GM19351 (cell line): ENCODE data around the gene PRSS21.

ENCODE experiments used
- ATAC-seq: cut with Tn5 transposase; IDR thresholded peaks from one replicate; pipeline ENCODE4 v1.9.1; 2021; ENCODE audit warnings: mild to moderate bottlenecking, moderate library complexity; ENCODE audit not compliant: unreplicated experiment

The PRSS21 gene

DNA sequence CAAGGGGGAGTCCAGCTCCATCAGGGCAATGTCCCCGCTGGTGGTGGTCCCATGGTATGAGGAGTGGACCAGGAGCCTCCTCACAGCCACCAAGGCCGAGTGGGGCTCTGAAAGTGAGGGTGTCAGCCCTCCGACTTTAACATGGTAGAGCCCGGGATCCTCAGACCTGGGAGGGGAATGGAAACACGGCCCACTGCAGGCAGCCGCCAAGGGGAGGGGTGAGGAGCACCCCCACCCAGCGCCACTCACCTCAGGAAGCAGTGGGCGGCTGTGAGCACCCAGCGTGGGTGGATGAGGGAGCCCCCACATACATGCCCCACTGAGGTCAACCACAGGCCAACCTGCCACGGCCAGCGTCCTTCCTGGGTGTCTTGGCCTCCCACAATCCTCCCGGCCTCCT is 23.9 kb downstream of the PRSS21 start:
- ATAC-seq: no peak

DNA sequence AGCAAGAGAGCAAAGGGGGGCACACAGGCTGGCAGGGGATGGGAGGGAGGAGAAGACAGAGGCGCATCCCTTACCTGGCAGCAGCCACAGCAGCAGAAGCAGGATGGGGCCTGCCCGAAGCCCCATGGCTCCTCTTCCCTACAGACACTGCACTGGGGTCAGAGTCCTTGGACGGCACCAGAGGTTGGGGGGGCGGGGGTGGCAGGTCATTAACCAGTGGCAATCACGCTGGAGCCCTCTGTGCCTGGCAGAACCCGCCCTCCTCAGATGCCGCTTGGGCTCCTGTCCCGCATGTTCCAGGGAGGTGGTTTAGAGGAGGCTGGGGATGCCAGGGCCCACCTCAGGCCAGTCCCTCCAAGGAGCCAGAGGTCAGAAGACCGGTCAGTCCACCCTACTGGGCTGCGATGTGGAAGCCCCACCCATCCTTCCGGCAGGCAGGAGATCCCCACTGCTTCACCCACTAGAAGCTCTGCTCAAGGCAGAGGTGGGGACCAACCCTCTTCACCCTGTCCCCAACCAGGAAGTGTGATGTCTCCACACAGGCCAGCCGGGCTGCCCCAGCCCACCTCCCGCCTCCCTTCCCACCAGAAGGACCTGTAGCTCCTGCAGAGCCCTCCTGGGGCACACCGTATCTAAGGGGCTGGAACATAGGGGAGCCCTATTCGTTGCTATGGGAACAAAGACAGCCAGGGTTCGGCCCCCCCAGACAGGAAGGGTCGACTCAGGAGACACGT is 24.7 kb downstream of the PRSS21 start:
- ATAC-seq: no peak

DNA sequence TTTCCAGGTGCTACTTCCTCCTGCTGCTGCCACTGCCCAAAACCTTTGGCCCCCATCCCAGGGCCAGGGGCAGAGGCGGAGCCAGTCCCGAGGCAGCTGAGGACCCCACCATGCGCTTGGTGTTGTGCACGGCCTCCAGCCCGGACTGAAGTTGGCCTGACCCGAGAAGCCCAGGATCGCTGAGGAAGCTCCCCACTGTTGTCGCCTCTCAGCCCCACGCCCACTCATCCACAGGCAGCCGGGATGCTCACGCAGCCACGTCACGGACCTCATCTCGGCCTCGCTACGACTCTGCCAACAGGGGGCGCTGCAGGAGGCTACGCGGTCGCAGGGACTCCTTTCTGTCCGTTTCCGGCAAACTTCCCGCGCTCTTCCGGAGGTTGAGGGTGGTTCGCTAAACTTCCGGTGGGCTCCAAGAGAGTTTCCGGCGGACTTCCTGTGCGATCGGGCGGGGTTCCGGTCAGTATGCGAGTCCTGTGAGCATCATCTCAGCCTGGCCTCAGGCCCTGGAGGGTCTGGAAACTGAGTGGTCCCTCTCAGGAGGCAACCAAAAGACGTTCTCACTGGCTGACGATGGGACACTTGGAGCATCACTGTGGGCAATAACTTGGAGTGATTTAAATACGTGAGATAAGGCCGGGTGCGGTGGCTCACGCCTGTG is 25.4 kb downstream of the PRSS21 start:
- no peak for ATAC-seq

DNA sequence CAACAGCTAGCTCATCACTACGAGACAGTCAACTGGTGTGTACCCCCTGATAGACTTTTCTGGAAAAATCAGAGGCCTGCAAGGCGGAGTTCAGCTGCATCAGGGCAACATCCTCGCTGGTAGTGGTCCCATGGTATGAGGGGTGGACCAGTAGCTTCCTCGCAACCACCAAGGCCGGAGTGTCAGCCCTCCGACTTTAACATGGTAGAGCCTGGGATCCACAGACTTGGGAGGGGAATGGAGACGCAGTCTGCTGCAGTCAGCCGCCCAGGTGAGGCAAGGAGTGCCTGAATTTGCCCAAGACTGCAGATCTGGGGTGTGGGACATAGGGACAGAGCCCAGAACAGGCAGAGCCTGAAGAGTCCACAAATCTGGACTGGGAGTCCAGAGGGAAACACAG is 26.5 kb downstream of the PRSS21 start:
- no peak for ATAC-seq

DNA sequence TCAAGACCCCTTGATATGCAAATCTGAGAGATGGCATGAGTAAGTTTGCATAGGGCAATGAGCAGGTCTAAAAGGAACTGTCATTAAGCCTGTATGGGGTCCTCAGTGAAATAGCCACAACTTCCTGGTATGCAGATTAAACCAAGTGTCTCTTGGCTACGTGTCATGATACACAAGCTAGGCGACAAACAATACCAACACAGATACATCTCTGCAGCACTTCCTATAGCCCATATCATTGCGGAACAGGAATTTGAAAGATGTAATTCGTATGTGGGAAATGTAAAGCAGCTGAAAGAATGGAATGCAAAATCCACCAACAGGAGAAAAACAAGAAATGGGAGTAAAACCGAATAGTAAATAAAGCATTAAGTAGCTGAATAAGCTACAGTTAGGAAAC is 28.1 kb downstream of the PRSS21 start:
- ATAC-seq: no peak

DNA sequence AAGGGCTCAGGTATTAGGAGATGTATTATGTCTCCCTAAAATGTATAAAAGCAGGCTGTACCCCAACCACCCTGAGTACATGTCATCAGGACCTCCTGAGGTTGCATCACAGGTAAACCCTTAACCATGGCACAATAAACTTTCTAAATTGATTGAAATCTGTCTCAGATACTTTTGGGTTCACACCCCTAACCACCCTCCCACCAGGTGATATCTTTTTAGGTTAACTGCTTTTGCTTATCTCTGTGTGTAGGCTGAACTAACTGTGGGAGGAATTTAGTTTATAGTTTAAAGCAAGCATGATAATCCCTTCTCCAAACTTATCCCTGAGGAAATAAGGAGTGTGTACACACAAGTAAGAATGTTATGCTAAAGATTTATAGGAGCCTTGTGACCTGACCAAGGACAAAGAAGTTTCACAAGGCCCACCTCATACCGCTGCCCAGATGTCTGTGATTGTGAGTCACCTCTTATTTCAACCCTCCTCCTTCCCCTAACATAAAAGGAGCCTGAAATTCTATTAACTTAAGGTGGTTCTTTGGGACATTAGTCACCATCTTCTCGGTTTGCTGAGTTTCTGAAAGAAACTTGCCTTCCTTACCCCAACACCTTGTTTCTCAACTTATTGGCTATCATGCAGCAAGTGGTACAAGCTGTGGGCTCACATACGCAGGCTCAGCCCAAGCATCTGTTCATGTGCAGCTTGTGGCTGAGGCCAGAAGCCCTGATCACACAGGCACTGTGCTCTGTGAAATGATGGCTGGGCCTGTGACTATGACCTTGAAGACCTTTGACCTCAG is 29.7 kb downstream of the PRSS21 start:
- ATAC-seq: no peak

DNA sequence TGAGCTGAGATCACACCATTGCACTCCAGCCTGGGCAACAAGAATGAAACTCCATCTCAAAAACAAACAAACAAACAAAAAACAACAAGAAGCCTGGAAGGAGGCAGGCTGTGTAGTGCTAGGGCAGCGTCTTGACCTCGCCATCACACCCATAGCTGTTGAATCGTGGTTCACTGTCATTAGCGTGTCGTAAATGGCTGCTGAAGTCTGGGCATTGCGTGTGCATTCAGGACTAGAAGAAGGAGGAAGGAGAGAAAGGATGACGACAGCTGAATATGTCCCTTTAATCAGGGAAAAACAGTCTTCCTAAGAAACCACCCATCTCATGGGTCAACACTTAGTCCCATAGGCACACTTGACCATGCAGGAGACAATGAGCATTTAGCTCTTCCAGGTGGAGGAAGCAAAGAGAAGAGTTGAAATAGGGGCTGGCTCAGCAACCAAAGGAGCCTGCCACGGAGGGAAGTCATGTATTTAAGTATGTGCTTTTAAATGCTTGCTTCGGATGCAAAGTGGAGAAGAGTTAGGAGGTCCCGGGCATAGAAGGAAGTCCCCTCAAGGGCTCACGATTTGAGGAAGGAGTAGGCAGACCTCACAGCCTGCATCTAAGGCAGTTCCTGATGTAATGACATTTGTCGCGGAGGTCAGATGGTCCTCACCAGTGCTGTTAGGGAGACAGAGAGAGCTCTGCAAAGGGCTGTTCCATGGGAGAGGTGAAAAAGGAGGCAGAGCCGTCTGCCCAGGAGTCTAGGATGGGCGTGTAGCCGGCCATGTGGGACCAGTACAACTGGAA is 32.1 kb downstream of the PRSS21 start:
- ATAC-seq: no peak

DNA sequence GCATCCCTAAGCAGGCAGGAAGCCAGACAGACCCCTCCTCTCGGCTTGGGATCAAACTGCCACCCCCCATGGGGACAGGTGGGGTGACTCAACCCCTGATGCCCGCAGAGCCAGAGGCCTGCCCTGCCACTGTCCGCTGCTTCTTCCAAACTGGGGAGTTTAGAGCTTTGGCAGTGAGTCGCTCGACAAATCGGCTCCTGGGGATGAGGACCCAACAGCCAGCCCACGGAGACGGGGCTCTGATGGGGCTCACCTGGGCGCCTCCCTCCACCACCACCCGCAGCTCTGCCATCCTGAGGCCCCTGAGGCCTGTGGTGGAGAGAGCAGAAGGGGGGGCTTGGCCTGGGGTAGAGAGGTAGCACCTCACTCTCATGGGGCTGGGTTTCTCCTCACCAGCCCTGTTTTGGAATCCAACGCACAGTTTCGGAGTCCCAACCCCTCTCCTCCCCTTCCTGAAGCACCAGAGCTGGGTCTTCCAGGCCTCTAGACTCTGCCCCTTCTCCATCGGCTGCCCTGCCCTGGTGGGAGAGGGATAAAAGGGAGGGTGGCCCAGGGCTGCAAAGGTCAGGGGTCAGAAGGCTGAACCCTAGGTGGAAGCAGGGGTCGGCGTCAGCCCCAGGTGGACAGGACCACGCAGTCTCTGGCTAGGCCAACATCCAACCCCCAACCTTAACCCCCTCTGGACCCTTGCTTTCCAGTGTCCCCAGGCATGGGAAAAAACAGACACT is 35.1 kb downstream of the PRSS21 start:
- ATAC-seq: no peak

DNA sequence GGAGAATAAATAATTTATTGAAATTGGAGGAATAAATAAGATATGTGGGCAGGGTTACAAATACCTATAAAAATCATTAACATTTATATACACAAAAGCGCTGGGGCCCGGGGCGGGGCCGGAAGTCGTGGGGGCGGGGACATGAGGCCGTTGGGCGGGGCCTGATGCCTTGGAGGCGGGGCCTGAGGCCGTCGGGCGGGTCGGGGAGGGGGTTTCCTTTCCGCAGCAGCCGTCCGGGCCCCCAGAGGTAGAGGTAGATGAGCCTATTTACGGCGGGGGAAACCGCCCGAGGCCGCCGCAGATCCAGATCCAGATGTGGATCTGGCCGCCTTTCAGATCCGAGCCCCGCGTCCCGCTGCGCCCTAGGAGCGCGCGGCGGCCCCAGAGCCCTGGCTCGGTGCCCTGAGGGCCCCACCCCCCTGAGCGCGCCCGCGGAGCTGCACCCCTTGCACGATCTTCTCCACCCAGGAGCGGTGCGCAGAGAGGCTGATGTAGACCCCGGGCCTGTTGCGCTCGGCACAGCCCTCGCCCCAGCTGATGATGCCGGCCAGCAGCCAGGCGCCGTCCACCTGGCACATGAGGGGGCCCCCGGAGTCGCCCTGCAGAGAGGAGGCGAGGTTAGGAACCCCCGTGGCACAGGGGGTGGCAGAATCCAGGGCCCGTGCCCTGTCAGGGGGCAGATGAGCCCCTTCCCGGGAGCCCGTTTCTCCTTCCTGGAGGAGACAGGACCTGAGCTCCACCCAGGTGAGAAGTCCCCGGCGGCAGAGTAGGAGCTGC is 35.9 kb downstream of the PRSS21 start:
- no peak for ATAC-seq

DNA sequence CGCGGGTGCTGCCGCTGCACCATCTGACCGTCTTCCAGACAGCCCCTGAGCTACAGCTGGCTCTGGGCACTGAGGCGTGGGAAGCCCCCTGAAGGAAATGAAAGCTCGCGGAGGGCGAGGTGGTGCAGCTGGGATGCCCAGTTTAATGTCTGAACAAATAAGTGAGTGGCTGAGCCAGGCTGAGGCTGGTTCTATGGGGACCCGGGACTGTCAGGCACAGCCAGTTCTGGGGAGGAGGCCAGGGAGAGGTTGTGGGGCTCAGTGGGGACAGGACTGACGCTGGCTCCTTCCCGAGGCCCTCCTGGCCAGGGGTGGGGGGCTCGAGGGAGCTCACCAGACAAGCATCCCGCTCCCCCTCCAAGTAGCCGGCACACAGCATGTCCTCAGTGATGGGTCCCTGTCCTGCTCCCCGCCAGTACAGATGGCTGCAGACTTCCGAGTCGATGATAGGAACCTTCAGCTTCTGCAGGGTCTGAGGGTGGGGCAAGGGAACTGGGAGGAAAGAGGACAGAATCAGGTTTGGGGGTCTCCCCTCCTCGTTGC is 36.6 kb downstream of the PRSS21 start:
- ATAC-seq: no peak

DNA sequence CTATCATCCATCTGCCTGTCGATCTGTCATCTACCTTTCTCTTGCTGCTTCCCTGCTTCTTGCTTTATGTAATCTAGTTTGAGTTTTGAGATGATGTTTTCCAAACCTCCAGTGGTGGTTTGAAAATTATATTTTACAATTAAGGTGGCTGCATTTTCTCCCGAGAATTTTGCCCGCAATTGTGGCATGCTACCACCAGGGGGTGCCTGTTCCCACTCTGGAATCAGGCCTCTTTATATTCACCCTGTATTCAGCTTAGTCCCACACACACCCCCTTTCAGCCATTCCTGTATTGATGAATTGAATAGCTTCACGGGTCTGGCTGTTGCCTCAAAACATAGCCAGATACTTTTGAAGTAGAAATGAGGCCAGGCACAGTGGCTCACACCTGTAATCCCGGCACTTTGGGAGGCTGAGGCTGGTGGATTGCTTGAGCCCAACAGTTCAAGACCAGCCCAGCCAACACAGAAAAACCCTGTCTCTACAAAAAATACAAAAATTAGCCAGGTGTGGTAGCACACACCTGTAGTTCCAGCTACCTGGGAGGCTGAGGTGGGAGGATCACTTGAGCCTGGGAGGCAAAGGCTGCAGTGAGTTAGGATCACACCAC is 37.8 kb downstream of the PRSS21 start:
- no peak for ATAC-seq

DNA sequence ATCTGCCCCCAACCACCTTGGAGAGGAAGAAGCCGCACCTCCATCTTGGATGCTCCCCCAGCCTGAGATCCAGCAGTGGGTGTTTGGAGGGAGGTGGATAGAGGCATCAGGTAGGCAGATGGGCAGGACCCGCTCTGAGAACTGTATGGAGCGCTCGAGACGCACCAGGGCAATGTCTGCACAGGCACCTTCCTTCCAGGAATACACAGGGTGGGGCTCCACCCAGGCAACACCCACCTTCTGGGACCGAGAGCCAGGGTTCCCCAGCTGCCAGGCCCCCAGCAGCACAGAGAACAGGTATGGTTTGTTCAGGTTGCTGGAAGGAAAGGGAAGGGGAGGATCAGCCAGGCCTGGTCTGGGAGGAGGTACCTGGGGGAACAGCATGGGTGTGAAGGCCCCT is 38.5 kb downstream of the PRSS21 start:
- ATAC-seq: no peak

DNA sequence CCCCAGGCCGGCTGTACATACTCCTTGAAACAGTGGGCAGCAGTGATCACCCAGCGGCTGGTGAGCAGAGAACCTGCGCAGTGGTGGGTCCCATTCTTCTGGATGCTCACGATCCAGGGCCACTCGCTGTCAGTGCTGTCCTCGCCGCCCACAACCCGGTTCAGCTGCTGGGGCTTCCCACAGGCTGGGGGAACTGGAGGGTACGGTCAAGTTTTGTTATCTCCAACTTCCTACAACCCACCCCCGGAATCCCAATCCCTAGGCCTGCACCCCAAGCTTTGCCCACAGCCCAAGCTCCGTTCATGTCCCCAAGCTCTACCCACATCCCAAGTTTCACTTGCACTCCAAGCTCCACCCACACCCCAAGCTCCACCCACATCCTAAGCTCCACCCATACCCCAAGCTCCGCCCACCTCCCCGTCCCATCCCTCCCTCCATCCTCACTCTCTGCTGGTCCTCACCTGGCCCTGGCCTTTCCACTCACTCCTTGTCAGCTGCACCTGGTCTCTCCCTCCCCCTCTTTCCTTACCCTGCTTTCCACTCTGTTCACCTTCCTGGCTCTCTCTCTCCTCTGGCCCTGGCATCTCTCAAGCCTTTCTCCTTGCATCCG is 39.1 kb downstream of the PRSS21 start:
- ATAC-seq: no peak

DNA sequence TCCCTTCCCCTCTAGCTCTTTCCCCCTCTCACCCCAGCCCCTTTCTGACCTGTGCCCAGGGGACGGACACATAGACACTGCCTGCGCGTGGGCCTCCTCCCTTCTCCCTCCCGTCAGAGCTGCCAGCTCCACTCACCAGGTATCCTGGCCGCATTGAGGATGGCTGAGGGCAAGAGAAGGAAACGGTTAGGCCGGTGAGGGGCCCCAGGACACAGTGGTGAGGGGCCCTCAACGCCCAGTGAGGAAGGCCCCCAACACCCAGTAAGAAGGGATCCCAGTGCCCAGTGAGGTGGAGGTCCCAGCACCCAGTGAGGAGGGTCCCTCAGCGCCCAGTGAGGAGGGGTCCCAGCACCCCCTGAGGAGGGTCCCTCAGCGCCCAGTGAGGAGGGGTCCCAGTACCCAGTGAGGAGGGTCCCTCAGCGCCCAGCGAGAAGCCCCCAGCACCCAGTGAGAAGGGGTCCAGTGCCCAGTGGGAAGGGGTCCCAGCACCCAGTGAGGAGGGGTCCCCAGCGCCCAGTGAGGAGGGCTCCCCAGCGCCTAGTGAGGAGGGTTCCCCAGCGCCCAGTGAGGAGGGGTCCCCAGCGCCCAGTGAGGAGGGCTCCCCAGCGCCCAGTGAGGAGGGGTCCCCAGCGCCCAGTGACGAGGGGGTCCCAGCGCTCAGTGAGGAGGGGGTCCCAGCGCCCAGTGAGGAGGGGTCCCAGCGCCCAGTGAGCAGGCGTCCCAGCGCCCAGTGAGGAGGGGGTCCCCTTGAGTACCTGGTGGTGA is 39.8 kb downstream of the PRSS21 start:
- ATAC-seq: no peak

DNA sequence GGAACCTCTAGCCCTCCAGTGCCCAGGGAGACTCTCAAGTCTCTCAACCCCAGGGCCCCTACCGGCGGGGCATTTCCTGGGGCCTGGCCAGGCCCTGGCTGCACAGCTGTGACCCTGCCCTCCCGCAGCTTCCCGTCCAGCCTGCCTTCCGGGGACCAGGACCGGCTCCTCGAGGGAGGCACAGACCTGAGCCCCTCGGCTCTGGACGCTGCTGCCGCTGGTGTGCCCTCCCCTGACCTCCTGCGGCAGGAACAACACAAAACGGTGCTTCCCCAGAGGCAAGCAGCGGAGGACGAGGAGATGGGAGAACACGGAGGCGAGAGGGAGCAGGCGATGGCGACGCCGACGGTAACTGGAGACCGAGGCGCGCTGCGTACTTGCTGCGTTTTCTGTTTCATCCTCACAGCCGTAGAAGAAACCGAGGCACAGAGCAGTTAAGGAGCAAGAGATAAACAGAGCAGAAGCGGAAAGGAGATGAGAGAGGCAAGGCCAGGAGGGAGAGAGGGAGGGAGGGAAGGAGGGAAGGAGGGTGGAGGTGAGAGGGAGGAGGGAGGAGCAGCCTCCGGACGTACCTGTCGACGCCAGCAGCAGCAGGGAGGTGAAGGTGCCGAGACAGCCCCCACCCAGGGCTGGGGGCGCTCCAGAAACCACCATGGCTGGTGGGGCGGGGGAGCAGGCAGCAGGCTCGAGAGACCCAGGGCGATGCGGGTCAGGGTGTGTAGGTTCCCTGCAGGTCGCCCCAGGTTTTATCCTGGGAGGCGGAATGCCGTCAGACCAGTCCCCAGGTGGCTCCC is 40.6 kb downstream of the PRSS21 start, which contains the start of gene PRSS22:
Gene PRSS22 (minus strand): TSS at position 720 of the 794 bp plus-strand sequence. CDS start 66 bp downstream, at position 654.
- no peak for ATAC-seq

DNA sequence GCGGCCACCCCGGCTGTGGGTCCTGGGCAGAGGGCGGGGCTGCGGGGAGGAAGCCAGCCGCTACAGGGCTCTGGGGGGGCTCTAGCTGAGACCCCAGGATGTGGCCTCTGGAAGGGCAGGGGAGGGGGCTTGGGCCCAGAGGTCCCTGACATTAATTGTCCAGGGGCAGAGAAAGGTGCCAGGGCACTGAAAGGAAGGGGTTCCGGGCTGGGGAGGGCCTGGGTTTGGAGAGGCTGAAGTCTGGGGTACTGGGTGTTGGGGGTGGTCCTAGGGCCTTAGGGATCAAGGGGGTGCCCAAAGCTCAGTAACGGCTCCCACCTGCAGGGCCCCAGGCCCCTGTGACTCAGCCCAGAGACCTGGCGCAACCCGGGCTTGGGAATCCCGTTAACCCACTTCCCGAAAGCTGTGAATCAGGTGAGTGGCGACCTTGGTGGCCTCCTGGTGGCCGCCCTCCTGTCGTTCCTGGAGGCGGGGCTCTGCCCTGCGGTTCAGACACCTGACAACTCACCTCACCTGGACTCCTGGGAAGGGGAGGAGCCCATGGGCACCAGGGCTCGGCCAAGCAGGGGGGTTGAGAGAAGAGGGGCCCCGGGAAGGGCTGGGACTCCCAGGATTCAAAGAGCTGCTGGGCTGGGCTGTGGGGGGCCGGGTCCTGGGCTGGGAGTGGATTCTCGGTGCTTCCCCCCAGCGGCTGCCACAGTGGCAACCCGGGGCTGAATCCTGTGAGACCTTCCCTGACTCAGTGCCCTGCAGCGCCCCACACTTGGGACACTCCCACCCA is 41.4 kb downstream of the PRSS21 start:
- ATAC-seq: no peak
